WTC11 (cell line): Measurements from ENCODE around the gene UQCC2. TPM values are rescaled to one million over a fixed set of nuclear protein-coding genes. Genes with fewer than 3 reads are reported as not detected.

Source experiments
- ATAC-seq: fragments of 200-7000 bp; cut with Tn5 transposase; 2 replicates; pipeline ENCODE4 v1.10.0; 2021; ENCODE audit warnings: mild to moderate bottlenecking, moderate library complexity
- CTCF ChIA-PET: fragments of 300-600 bp; sonication (Branson Sonifier 250); formaldehyde crosslinking; loops from one replicate; lab custom pipeline; 2021; ENCODE audit warnings: antibody characterized with exemption; lab: Charles Lee
- POLR2A ChIA-PET: fragments of 350-600 bp; sonication (Branson Sonifier 250); formaldehyde crosslinking; loops from one replicate; lab custom pipeline; 2021; ENCODE audit warnings: antibody characterized with exemption; lab: Charles Lee
- DNase-seq: peaks from one replicate; pipeline ENCODE4 v3.0.0; 2021; ENCODE audit warnings: low spot score
- H3K27ac Mint-ChIP-seq: 2 replicates; pipeline ENCODE4 v1.8.0; 2021; ENCODE audit warnings: mixed read lengths
- H3K27me3 Mint-ChIP-seq: 2 replicates; pipeline ENCODE4 v1.8.0; 2021; ENCODE audit warnings: low read depth, mild to moderate bottlenecking, moderate library complexity, mixed read lengths
- H3K36me3 Mint-ChIP-seq: 2 replicates; pipeline ENCODE4 v1.8.0; 2021; ENCODE audit warnings: mixed read lengths
- H3K4me1 Mint-ChIP-seq: 2 replicates; pipeline ENCODE4 v1.8.0; 2022; ENCODE audit warnings: mixed read lengths
- H3K4me3 Mint-ChIP-seq: 2 replicates; pipeline ENCODE4 v1.8.0; 2021; ENCODE audit warnings: mild to moderate bottlenecking, moderate library complexity, mixed read lengths
- H3K9me3 Mint-ChIP-seq: 2 replicates; pipeline ENCODE4 v1.8.0; 2021; ENCODE audit warnings: mixed read lengths
- CTCF ChIP-seq: fragments of 200-600 bp; IDR thresholded peaks from 2 replicates; pipeline ENCODE4 v1.8.0; 2022; ENCODE audit warnings: antibody characterized with exemption
- ELF4 ChIP-seq: sonication (generic); formaldehyde crosslinking; IDR thresholded peaks from 2 replicates; pipeline ENCODE4 v1.8.1; 2022; ENCODE audit warnings: low read depth, mild to moderate bottlenecking, moderate library complexity, missing genetic modification reagents
- FOXJ3 ChIP-seq: sonication (generic); formaldehyde crosslinking; IDR thresholded peaks from 2 replicates; pipeline ENCODE4 v1.9.0; 2021; ENCODE audit warnings: missing genetic modification reagents, mild to moderate bottlenecking, borderline replicate concordance
- FOXK1 ChIP-seq: sonication (generic); formaldehyde crosslinking; IDR thresholded peaks from 2 replicates; pipeline ENCODE4 v1.8.0; 2022; ENCODE audit warnings: mild to moderate bottlenecking, moderate library complexity, missing genetic modification reagents
- HMGXB4 ChIP-seq: sonication (generic); formaldehyde crosslinking; IDR thresholded peaks from 2 replicates; pipeline ENCODE4 v1.8.1; 2023; ENCODE audit warnings: mild to moderate bottlenecking, moderate library complexity, missing genetic modification reagents
- IRF2 ChIP-seq: sonication (generic); formaldehyde crosslinking; IDR thresholded peaks from 2 replicates; pipeline ENCODE4 v1.8.0; 2022; ENCODE audit warnings: low read depth, missing genetic modification reagents, borderline replicate concordance
- MYBL2 ChIP-seq: sonication (generic); formaldehyde crosslinking; IDR thresholded peaks from 2 replicates; pipeline ENCODE4 v1.8.1; 2023; ENCODE audit warnings: mild to moderate bottlenecking, moderate library complexity, missing genetic modification reagents
- NFATC4 ChIP-seq: fragments of 250-450 bp; sonication (Bioruptor Pico); IDR thresholded peaks from 2 replicates; pipeline ENCODE4 v1.9.0; 2021; ENCODE audit warnings: mild to moderate bottlenecking
- NFE2L1 ChIP-seq: sonication (generic); formaldehyde crosslinking; IDR thresholded peaks from 2 replicates; pipeline ENCODE4 v1.8.1; 2023; ENCODE audit warnings: missing genetic modification reagents
- NR1H2 ChIP-seq: sonication (generic); formaldehyde crosslinking; IDR thresholded peaks from 2 replicates; pipeline ENCODE4 v1.9.0; 2021; ENCODE audit warnings: mild to moderate bottlenecking, moderate library complexity, missing genetic modification reagents
- OVOL2 ChIP-seq: fragments of 250-450 bp; sonication (Bioruptor Pico); IDR thresholded peaks from 2 replicates; pipeline ENCODE4 v1.9.0; 2021; ENCODE audit warnings: mild to moderate bottlenecking, borderline replicate concordance
- SMAD4 ChIP-seq: sonication (generic); formaldehyde crosslinking; IDR thresholded peaks from 2 replicates; pipeline ENCODE4 v1.8.0; 2022; ENCODE audit warnings: mild to moderate bottlenecking, missing genetic modification reagents
- ZBTB21 ChIP-seq: sonication (generic); formaldehyde crosslinking; IDR thresholded peaks from 2 replicates; pipeline ENCODE4 v1.8.1; 2023; ENCODE audit warnings: mild to moderate bottlenecking, missing genetic modification reagents, borderline replicate concordance
- ZNF396 ChIP-seq: fragments of 250-450 bp; sonication (Bioruptor Pico); IDR thresholded peaks from 2 replicates; pipeline ENCODE4 v1.8.0; 2021; ENCODE audit warnings: mild to moderate bottlenecking, moderate library complexity, borderline replicate concordance
- ZNF416 ChIP-seq: fragments of 250-450 bp; sonication (Bioruptor Pico); IDR thresholded peaks from 2 replicates; pipeline ENCODE4 v1.9.0; 2021; ENCODE audit warnings: mild to moderate bottlenecking, inconsistent platforms
- ZNF532 ChIP-seq: fragments of 250-450 bp; sonication (Bioruptor Pico); IDR thresholded peaks from 2 replicates; pipeline ENCODE4 v1.9.0; 2021; ENCODE audit warnings: mild to moderate bottlenecking, borderline replicate concordance
- total RNA-seq: library from RNA; stranded (reverse); gene quantifications from 3 replicates; pipeline ENCODE4 v1.2.3, GENCODE V29; 2021
- TF ChIP-seq, protein P1 (sequence below): sonication (generic); formaldehyde crosslinking; IDR thresholded peaks from 2 replicates; pipeline ENCODE4 v1.8.0; 2023; ENCODE audit warnings: missing genetic modification reagents, mild to moderate bottlenecking, borderline replicate concordance
- TF ChIP-seq, protein P2 (sequence below): sonication (generic); formaldehyde crosslinking; IDR thresholded peaks from 2 replicates; pipeline ENCODE4 v1.8.1; 2022; ENCODE audit warnings: low read depth, missing genetic modification reagents, borderline replicate concordance
- TF ChIP-seq, protein P3 (sequence below): fragments of 250-450 bp; sonication (Bioruptor Pico); IDR thresholded peaks from 2 replicates; pipeline ENCODE4 v1.9.0; 2021; ENCODE audit warnings: moderate library complexity, mild to moderate bottlenecking, inconsistent platforms, borderline replicate concordance

The UQCC2 gene
- total RNA-seq, 1 experiment from 2014 or later, result 65.8 TPM

DNA sequence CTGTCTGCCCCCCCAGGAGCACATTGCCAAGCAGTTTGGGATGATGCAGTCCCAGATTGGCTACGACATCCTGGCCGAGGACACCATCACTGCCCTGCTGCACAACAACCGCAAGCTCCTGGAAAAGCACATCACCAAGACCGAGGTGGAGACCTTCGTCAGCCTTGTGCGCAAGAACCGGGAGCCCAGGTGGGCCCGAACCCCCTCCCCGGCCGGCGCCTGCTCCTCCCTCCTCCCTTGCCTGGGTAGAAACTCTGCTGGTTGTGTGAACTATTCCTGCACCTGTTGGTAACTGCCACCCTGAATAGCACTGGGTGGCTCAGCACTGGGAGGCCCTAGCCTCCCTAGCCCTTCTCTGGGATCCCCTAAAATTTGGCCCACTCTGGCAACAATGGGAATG lies 43.7 kb downstream of the UQCC2 start:
- no peak for DNase-seq
- peaks cover 25% of the 10 kb centered on the region for H3K36me3 Mint-ChIP-seq
- no peak overlapping the region for H3K27ac Mint-ChIP-seq
- H3K27me3 Mint-ChIP-seq, result no peaks in the 10 kb centered on the region
- POLR2A ChIA-PET, result no interaction called here
- H3K4me3 Mint-ChIP-seq, result no peak overlapping the region
- CTCF ChIA-PET, result interaction anchor here (0.5 to 3.2 kb wide), 4 partner anchors 12 to 696 kb away, joined by 3 to 14 read pairs (median 5); no protein-coding TSS in a partner anchor
- H3K4me1 Mint-ChIP-seq, result no peaks in the 10 kb centered on the region
- ATAC-seq, result no peak
- TF ChIP-seq ZNF416, result no peak
- no peak for TF ChIP-seq ZNF396 (CRISPR knock-in tag)
- TF ChIP-seq, protein P1, sequence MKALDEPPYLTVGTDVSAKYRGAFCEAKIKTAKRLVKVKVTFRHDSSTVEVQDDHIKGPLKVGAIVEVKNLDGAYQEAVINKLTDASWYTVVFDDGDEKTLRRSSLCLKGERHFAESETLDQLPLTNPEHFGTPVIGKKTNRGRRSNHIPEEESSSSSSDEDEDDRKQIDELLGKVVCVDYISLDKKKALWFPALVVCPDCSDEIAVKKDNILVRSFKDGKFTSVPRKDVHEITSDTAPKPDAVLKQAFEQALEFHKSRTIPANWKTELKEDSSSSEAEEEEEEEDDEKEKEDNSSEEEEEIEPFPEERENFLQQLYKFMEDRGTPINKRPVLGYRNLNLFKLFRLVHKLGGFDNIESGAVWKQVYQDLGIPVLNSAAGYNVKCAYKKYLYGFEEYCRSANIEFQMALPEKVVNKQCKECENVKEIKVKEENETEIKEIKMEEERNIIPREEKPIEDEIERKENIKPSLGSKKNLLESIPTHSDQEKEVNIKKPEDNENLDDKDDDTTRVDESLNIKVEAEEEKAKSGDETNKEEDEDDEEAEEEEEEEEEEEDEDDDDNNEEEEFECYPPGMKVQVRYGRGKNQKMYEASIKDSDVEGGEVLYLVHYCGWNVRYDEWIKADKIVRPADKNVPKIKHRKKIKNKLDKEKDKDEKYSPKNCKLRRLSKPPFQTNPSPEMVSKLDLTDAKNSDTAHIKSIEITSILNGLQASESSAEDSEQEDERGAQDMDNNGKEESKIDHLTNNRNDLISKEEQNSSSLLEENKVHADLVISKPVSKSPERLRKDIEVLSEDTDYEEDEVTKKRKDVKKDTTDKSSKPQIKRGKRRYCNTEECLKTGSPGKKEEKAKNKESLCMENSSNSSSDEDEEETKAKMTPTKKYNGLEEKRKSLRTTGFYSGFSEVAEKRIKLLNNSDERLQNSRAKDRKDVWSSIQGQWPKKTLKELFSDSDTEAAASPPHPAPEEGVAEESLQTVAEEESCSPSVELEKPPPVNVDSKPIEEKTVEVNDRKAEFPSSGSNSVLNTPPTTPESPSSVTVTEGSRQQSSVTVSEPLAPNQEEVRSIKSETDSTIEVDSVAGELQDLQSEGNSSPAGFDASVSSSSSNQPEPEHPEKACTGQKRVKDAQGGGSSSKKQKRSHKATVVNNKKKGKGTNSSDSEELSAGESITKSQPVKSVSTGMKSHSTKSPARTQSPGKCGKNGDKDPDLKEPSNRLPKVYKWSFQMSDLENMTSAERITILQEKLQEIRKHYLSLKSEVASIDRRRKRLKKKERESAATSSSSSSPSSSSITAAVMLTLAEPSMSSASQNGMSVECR (CRISPR knock-in tag), result no peak
- TF ChIP-seq HMGXB4 (CRISPR knock-in tag), result no peak
- TF ChIP-seq, protein P2, sequence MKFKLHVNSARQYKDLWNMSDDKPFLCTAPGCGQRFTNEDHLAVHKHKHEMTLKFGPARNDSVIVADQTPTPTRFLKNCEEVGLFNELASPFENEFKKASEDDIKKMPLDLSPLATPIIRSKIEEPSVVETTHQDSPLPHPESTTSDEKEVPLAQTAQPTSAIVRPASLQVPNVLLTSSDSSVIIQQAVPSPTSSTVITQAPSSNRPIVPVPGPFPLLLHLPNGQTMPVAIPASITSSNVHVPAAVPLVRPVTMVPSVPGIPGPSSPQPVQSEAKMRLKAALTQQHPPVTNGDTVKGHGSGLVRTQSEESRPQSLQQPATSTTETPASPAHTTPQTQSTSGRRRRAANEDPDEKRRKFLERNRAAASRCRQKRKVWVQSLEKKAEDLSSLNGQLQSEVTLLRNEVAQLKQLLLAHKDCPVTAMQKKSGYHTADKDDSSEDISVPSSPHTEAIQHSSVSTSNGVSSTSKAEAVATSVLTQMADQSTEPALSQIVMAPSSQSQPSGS, result no peak
- TF ChIP-seq ELF4, result no peak
- no peak for TF ChIP-seq NFE2L1 (CRISPR knock-in tag)
- TF ChIP-seq NFATC4 (CRISPR knock-in tag), result no peak
- no peak for TF ChIP-seq MYBL2
- no peak for TF ChIP-seq FOXK1 (CRISPR knock-in tag)
- H3K9me3 Mint-ChIP-seq, result no peaks in the 10 kb centered on the region

GRCh38 chr6:33667072-33667471 lies 44.4 kb downstream of the UQCC2 start:
- ATAC-seq, result no peak
- Mint-ChIP-seq H3K4me1 (no peaks in the 10 kb centered on the region), H3K27me3 (no peaks in the 10 kb centered on the region), H3K27ac (no peak overlapping the region), H3K9me3 (no peaks in the 10 kb centered on the region), H3K4me3 (no peak overlapping the region), H3K36me3 (peaks cover 25% of the 10 kb centered on the region)
- ChIA-PET POLR2A (interaction anchor here (0.6 kb wide), 1 partner anchor 1267 kb away, joined by 3 read pairs; no protein-coding TSS in a partner anchor), CTCF (interaction anchor here (0.9 to 3.2 kb wide), 10 partner anchors 11 to 87 kb away, joined by 3 to 14 read pairs (median 6); partner anchors contain the start of gene BAK1)
- no peak for DNase-seq
- TF ChIP-seq ZBTB21 (CRISPR knock-in tag) (no peak), SMAD4 (CRISPR knock-in tag) (no peak), NR1H2 (CRISPR knock-in tag) (no peak), IRF2 (CRISPR knock-in tag) (no peak), ZNF532 (CRISPR knock-in tag) (no peak), CTCF (no peak), FOXJ3 (CRISPR knock-in tag) (no peak), OVOL2 (no peak)
- TF ChIP-seq, protein P3, sequence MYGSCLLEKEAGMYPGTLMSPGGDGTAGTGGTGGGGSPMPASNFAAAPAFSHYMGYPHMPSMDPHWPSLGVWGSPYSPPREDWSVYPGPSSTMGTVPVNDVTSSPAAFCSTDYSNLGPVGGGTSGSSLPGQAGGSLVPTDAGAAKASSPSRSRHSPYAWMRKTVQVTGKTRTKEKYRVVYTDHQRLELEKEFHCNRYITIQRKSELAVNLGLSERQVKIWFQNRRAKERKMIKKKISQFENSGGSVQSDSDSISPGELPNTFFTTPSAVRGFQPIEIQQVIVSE (CRISPR knock-in tag), result no peak
